ENCODE results near the gene ADAM21. TPM values are rescaled to one million over a fixed set of nuclear protein-coding genes. Genes with fewer than 3 reads are reported as not detected.
"Not testable (repeated sequence)": the region's sequence is repeated elsewhere in the genome, so short reads cannot be mapped to it uniquely, and the experiment has no call there.

Gene ADAM21
- total RNA-seq, 4 donors from 2014 or later, result 0.07 TPM; not detected in 3

- no peaks in the 10 kb centered on the region for H3K27me3 ChIP-seq
- peaks cover 0 to 14% of the 10 kb centered on the region in 2 donors for H3K9me3 ChIP-seq
- H3K27ac ChIP-seq, result no peak overlapping the region
- no peak for TF ChIP-seq POLR2A (IDR thresholded peaks at IDR 0.05)
- no peak for TF ChIP-seq CTCF (IDR thresholded peaks at IDR 0.05)
- no peaks in the 10 kb centered on the region for H3K36me3 ChIP-seq
- intact Hi-C loops (cut with DNase I; ENCODE audit: low total_unique reads), result no loop called here
- DNase-seq, result no peak
- no peak overlapping the region for H3K4me3 ChIP-seq
- no peaks in the 10 kb centered on the region for H3K4me1 ChIP-seq
These were observed 10.3 kb upstream of the ADAM21 start for GRCh38 chr14:70441641-70442040.

GRCh38 chr14:70442750-70443149 lies 9.2 kb upstream of the ADAM21 start:
- H3K27me3 ChIP-seq, result no peaks in the 10 kb centered on the region
- DNase-seq, result no peak
- intact Hi-C loops (cut with DNase I; ENCODE audit: low total_unique reads), result no loop called here
- peaks cover 0 to 14% of the 10 kb centered on the region in 2 donors for H3K9me3 ChIP-seq
- H3K27ac ChIP-seq, result no peak overlapping the region
- H3K4me1 ChIP-seq, result no peaks in the 10 kb centered on the region
- no peak for TF ChIP-seq CTCF (IDR thresholded peaks at IDR 0.05)
- no peak for TF ChIP-seq POLR2A (IDR thresholded peaks at IDR 0.05)
- H3K36me3 ChIP-seq, result no peaks in the 10 kb centered on the region
- no peak overlapping the region for H3K4me3 ChIP-seq

GRCh38 chr14:70448633-70449340 lies 3.2 kb upstream of the ADAM21 start:
- no peaks in the 10 kb centered on the region for H3K9me3 ChIP-seq
- TF ChIP-seq CTCF (IDR thresholded peaks at IDR 0.05), result no peak
- TF ChIP-seq POLR2A (IDR thresholded peaks at IDR 0.05), result no peak
- no peaks in the 10 kb centered on the region for H3K27me3 ChIP-seq
- H3K4me1 ChIP-seq, result no peaks in the 10 kb centered on the region
- H3K4me3 ChIP-seq, result no peak overlapping the region
- no peak overlapping the region for H3K27ac ChIP-seq
- intact Hi-C loops (cut with DNase I; ENCODE audit: low total_unique reads), result no loop called here
- H3K36me3 ChIP-seq, result no peaks in the 10 kb centered on the region
- no peak for DNase-seq

- no peak for TF ChIP-seq POLR2A (IDR thresholded peaks at IDR 0.05)
- no peak for TF ChIP-seq CTCF (IDR thresholded peaks at IDR 0.05)
These were observed 2.8 kb downstream of the ADAM21 start for GRCh38 chr14:70454731-70455130.

GRCh38 chr14:70468731-70469130 lies 16.8 kb downstream of the ADAM21 start:
- no peaks in the 10 kb centered on the region for H3K27me3 ChIP-seq
- intact Hi-C loops (cut with DNase I; ENCODE audit: low total_unique reads), result no loop called here
- no peak overlapping the region for H3K27ac ChIP-seq
- TF ChIP-seq CTCF (IDR thresholded peaks at IDR 0.05) (no peak), POLR2A (IDR thresholded peaks at IDR 0.05) (no peak)
- H3K4me3 ChIP-seq, result no peak overlapping the region
- no peak for DNase-seq
- no peaks in the 10 kb centered on the region for H3K36me3 ChIP-seq
- H3K4me1 ChIP-seq, result no peaks in the 10 kb centered on the region
- H3K9me3 ChIP-seq, result no peaks in the 10 kb centered on the region

More at GRCh38 chr14:70454731-70455130, 2.8 kb downstream of the ADAM21 start:
- DNase-seq, result no peak
- no peak overlapping the region for H3K4me3 ChIP-seq
- intact Hi-C loops (cut with DNase I; ENCODE audit: low total_unique reads), result no loop called here
- no peaks in the 10 kb centered on the region for H3K9me3 ChIP-seq
- no peaks in the 10 kb centered on the region for H3K36me3 ChIP-seq
- no peak overlapping the region for H3K27ac ChIP-seq
- no peaks in the 10 kb centered on the region for H3K4me1 ChIP-seq
- no peaks in the 10 kb centered on the region for H3K27me3 ChIP-seq

- H3K9me3 ChIP-seq; H3K27me3 ChIP-seq; H3K4me3 ChIP-seq; DNase-seq; H3K36me3 ChIP-seq; H3K4me1 ChIP-seq; H3K27ac ChIP-seq; intact Hi-C loops (cut with DNase I; ENCODE audit: low total_unique reads): not testable (repeated sequence)
These were observed 19.0 kb downstream of the ADAM21 start for GRCh38 chr14:70470863-70471563.
